HEK293T (cell line): ENCODE measurements around the gene MARF1.
"Not testable (repeated sequence)": the region's sequence is repeated elsewhere in the genome, so short reads cannot be mapped to it uniquely, and the experiment has no call there.

Experiments
- CTCF ChIA-PET: fragments of 350-600 bp; formaldehyde crosslinking; extraction: SDS; loops from one replicate; lab custom pipeline; 2021; ENCODE audit warnings: antibody characterized with exemption, inconsistent platforms; lab: Yijun Ruan, JAX
- POLR2A ChIA-PET: fragments of 350-600 bp; formaldehyde crosslinking; extraction: SDS; loops from one replicate; lab custom pipeline; 2020; ENCODE audit warnings: antibody characterized with exemption, inconsistent platforms; lab: Yijun Ruan, JAX
- DNase-seq: peaks from one replicate; pipeline ENCODE4 v3.0.0; 2012; ENCODE audit warnings: mixed read lengths; ENCODE audit errors: extremely low spot score
- ARNT ChIP-seq: fragments of 450-650 bp; IDR thresholded peaks from 2 replicates; pipeline ENCODE4 v1.6.1; 2017; ENCODE audit warnings: mild to moderate bottlenecking
- BHLHE40 ChIP-seq: fragments of 450-650 bp; IDR thresholded peaks from 2 replicates; pipeline ENCODE4 v1.6.1; 2016; ENCODE audit warnings: mild to moderate bottlenecking, moderate library complexity, borderline replicate concordance
- CTBP1 ChIP-seq: fragments of 450-650 bp; IDR thresholded peaks from 2 replicates; pipeline ENCODE4 v1.6.1; 2016; ENCODE audit warnings: borderline replicate concordance
- ELF4 ChIP-seq: fragments of 450-650 bp; IDR thresholded peaks from 2 replicates; pipeline ENCODE4 v1.6.1; 2017; ENCODE audit warnings: antibody characterized with exemption
- FOXA1 ChIP-seq: fragments of 450-650 bp; IDR thresholded peaks from 2 replicates; pipeline ENCODE4 v1.6.1; 2016; ENCODE audit warnings: mild to moderate bottlenecking
- FOXK2 ChIP-seq: fragments of 450-650 bp; IDR thresholded peaks from 2 replicates; pipeline ENCODE4 v1.6.1; 2016; ENCODE audit warnings: mild to moderate bottlenecking
- FOXM1 ChIP-seq: fragments of 450-650 bp; IDR thresholded peaks from 2 replicates; pipeline ENCODE4 v1.6.1; 2017; ENCODE audit warnings: mild to moderate bottlenecking, borderline replicate concordance
- HDGF ChIP-seq: fragments of 450-650 bp; IDR thresholded peaks from 2 replicates; pipeline ENCODE4 v1.6.1; 2017; ENCODE audit warnings: antibody characterized with exemption, borderline replicate concordance
- L3MBTL2 ChIP-seq: fragments of 450-650 bp; conservative IDR thresholded peaks from 2 replicates; pipeline ENCODE4 v1.6.1; 2016; ENCODE audit warnings: mild to moderate bottlenecking
- LEF1 ChIP-seq: fragments of 450-650 bp; IDR thresholded peaks from 2 replicates; pipeline ENCODE4 v1.6.1; 2017; ENCODE audit warnings: mild to moderate bottlenecking, borderline replicate concordance
- NFRKB ChIP-seq: fragments of 450-650 bp; IDR thresholded peaks from 2 replicates; pipeline ENCODE4 v1.6.1; 2016; ENCODE audit warnings: mild to moderate bottlenecking, moderate library complexity
- SP1 ChIP-seq: fragments of 450-650 bp; IDR thresholded peaks from 2 replicates; pipeline ENCODE4 v1.6.1; 2017
- SUZ12 ChIP-seq: fragments of 450-650 bp; IDR thresholded peaks from 2 replicates; pipeline ENCODE4 v1.6.1; 2016; ENCODE audit warnings: mild to moderate bottlenecking
- TARDBP ChIP-seq: fragments of 450-650 bp; IDR thresholded peaks from 2 replicates; pipeline ENCODE4 v1.6.1; 2016
- ZNF384 ChIP-seq: fragments of 450-650 bp; IDR thresholded peaks from 2 replicates; pipeline ENCODE4 v1.6.1; 2016
- TF ChIP-seq, protein P1 (sequence below): fragments of 450-650 bp; IDR thresholded peaks from 2 replicates; pipeline ENCODE4 v1.6.1; 2016

Gene MARF1

DNA sequence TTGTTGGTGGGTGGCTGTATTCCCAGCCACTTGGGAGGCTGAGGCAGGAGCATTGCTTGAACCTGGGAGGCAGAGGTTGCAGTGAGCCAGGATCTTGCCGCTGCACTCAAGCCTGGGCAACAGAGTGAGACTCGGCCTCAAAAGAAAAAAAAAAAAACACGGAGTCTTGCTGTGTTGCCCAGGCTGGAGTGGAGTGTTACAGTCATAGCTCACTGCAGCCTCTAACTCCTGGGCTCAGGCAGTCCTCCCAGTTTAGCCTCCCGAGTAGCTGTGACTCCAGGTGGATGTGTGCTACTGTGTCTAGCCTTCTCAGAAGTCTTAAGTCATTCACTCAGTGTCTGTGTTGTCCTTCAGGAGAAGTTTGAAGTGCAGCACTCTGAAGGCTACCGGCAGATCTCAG lies 34.5 kb upstream of the MARF1 start:
- no peak for DNase-seq
- CTCF ChIA-PET: no interaction called here
- TF ChIP-seq, protein P1, sequence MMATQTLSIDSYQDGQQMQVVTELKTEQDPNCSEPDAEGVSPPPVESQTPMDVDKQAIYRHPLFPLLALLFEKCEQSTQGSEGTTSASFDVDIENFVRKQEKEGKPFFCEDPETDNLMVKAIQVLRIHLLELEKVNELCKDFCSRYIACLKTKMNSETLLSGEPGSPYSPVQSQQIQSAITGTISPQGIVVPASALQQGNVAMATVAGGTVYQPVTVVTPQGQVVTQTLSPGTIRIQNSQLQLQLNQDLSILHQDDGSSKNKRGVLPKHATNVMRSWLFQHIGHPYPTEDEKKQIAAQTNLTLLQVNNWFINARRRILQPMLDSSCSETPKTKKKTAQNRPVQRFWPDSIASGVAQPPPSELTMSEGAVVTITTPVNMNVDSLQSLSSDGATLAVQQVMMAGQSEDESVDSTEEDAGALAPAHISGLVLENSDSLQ: no peak
- TF ChIP-seq LEF1: no peak
- no peak for TF ChIP-seq TARDBP
- no peak for TF ChIP-seq L3MBTL2
- TF ChIP-seq SP1: no peak
- TF ChIP-seq FOXK2: no peak
- POLR2A ChIA-PET: no interaction called here

DNA sequence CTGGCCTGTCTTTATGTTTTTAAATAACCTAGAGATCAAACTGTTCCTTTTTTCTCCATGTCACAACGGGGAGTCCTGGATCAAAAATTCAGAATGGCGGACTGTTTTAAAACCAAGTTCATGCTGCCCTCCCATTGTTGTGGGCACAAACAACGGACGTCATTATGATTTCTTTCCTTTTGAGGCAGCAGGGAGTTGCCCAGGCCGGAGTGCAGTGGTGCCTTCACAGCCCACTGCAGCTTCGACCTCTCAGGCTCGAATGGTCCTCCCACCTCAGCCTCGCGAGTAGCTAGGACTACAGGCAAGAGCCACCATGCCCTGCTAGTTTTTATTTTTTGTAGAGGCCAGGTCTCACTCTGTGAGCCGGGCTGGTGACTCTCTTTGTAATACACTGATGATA lies 33.6 kb upstream of the MARF1 start:
- TF ChIP-seq HDGF (no peak), SUZ12 (no peak)
- ChIA-PET CTCF (no interaction called here), POLR2A (no interaction called here)
- DNase-seq: no peak

DNA sequence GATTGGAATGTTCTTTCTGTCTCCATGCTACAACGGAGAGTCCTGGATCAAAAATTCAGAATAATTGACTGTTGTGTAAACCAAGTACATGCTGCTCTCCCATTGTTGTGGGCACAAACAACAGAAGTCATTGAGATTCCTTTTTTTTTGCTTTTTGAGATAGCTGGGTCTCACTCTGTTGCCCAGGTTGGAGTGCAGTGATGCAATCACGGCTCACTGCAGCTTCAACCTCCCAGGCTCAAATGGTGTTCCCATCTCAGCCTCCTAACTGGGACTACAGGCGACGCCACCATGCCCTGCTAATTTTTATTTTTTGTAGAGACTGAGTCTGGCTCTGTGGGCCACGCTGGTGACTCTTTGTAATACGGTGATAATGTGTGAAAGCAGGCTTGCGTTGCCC lies 31.6 kb upstream of the MARF1 start:
- TF ChIP-seq, protein P1: no peak
- no peak for DNase-seq
- CTCF ChIA-PET: no interaction called here
- POLR2A ChIA-PET: no interaction called here

DNA sequence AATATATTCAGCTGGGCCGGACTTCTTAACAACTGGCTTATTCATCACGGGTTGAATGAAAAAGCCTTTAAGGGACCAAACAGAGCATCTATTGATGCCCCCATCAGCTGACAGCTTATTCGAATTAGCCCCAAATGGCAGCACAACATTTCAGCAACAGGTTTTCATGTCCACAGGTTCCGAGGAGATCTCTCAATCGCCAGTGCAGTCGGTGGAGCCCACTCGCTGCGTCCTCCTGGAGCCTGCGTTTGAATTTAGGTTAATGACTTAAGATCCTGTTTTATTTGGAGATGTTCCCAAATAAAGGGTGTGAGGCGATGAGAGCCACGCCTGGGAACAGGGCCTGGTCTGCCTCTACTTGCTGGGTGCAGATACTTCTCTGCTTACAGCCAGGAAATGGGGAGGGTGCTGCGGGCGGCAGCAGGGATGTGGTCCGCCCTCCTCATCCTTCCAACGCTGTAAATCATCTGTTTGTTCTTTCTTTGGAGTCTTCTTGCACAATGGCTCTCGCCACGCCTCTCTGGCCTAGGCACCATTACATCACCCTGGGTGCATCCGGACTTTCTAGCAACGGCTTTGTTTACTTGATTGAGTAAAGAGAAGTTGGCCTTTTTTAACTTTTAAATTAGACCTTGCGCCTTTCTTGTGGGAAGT lies 29.7 kb upstream of the MARF1 start:
- DNase-seq: no peak

DNA sequence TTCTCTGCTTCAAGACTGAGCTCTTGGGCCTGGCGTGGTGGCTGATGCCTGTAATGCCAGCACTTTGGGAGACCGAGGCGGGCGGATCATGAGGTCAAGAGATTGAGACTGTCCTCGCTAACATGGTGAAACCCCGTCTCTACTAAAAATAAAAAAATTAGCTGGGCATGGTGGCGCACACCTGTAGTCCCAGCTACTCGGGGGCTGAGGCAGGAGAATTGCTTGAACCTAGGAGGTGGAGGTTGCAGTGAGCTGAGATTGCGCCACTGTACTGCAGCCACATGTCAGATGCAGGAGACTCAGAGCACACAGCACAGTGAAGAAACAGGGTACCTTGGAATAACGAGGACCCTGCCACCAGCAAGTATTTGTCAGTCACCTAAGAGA lies 29.2 kb upstream of the MARF1 start:
- POLR2A ChIA-PET: interaction anchor here (1.1 kb wide), 1 partner anchor 19 kb away, joined by 3 read pairs; no protein-coding TSS in a partner anchor
- DNase-seq, CTCF ChIA-PET: not testable (repeated sequence)

More for the DNA sequence above, 29.7 kb upstream of the MARF1 start:
- CTCF ChIA-PET: no interaction called here
- POLR2A ChIA-PET: interaction anchor here (0.6 to 1.1 kb wide), 2 partner anchors 19 to 30 kb away, joined by 3 read pairs; partner anchors contain the start of gene MARF1
- no peak for TF ChIP-seq LEF1
- TF ChIP-seq TARDBP: no peak
- TF ChIP-seq L3MBTL2: no peak
- TF ChIP-seq SP1: no peak
- TF ChIP-seq BHLHE40: no peak
- no peak for TF ChIP-seq ARNT
- no peak for TF ChIP-seq CTBP1
- no peak for TF ChIP-seq NFRKB
- no peak for TF ChIP-seq HDGF
- no peak for TF ChIP-seq FOXA1
- TF ChIP-seq ZNF384: no peak
- no peak for TF ChIP-seq SUZ12
- no peak for TF ChIP-seq FOXM1
- TF ChIP-seq, protein P1: no peak
- TF ChIP-seq FOXK2: no peak
- no peak for TF ChIP-seq ELF4

DNA sequence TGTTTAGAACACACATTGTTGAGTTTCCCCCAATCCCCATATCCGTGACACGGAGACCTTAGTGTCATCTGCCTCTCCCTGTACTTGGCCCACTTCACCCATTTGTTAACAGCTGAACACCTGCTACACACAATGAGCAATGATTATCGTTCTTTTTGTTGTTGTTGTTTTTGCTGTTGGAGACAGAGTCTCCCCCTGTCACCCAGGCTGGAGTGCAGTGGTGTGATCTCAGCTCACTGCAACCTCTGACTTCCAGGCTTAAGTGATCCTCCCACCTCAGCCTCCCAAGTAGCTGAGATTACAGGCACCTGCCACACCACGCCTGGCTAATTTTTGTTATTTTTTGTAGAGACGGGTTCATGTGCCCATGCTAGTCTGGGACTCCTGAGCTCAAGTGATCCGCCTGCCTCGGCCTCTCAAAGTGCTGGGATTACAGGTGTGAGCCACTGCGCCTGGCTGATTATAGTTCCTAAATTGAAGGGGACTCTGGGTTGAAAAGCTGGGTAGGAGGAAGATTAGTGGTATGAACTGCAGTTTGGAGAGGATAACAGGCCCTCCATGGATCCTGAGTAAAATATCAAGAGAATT lies 28.7 kb upstream of the MARF1 start:
- no peak for TF ChIP-seq ZNF384
- no peak for TF ChIP-seq CTBP1
- TF ChIP-seq HDGF: no peak
- no peak for TF ChIP-seq ARNT
- no peak for TF ChIP-seq LEF1
- TF ChIP-seq BHLHE40: no peak
- ChIA-PET CTCF (no interaction called here), POLR2A (interaction anchor here (1.1 kb wide), 1 partner anchor 18 kb away, joined by 3 read pairs; no protein-coding TSS in a partner anchor)
- no peak for DNase-seq

DNA sequence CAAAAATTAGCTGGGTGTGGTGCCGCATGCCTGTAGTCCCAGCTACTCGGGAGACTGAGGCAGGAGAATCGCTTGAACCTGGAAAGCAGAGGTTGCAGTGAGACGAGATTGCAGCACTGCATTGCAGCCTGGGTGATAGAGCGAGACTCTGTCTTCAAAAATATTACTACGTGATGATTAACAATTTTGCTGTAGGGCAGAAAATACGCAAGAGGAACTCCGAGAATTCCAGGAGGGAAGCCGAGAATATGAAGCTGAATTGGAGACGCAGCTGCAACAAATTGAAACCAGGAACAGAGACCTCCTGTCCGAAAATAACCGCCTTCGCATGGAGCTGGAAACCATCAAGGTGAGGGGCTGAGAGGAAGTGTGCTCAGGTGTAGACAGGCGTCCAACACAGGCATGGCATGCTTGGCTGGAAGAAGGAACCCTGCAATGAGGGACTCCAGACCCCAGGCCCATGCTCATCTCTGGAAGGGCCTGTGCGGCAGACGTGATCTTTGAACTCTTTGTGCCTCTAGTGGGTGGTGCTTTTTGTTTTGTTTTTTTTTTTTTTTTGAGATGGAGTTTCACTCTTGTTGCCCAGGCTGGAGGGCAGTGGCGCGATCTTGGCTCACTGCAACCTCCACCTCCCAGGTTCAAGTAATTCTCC lies 24.3 kb upstream of the MARF1 start:
- ChIA-PET POLR2A (no interaction called here), CTCF (no interaction called here)
- DNase-seq: no peak
- no peak for TF ChIP-seq ELF4
- TF ChIP-seq SUZ12: no peak
- no peak for TF ChIP-seq BHLHE40
- no peak for TF ChIP-seq FOXM1
- no peak for TF ChIP-seq ZNF384
- no peak for TF ChIP-seq TARDBP
